Stimulated activated CD4-positive, alpha-beta T cell treated with anti-CD3 and anti-CD28 coated beads, Interleukin-15, amount 100 ng/mL, for 48 hours (primary cell): ENCODE measurements around the gene PTPN1.
"Not testable (repeated sequence)": the region's sequence is repeated elsewhere in the genome, so short reads cannot be mapped to it uniquely, and the experiment has no call there.

ENCODE experiments used
- DNase-seq, 2 donors: peaks; one replicate each; pipeline ENCODE4 v3.0.0-alpha.2; 2020; ENCODE audit warnings: low read depth in 2 of 2

Gene PTPN1

DNA sequence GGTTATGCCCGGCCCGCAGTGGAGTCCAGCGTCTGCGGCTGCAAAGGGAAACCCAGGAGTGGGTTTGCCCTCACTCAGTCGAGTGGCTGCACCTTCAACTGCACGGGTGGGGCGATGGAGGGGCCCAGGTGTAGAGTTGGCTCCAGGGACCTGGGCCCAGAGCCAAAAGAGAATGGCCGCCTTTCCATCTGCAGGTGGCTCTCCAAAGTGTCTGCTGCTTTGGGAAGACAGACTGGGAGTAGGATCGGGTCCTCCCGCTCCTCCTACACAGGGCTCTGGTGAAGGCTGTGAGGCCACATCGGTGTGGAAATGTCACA lies 80.1 kb downstream of the PTPN1 start:
- no peak for DNase-seq

DNA sequence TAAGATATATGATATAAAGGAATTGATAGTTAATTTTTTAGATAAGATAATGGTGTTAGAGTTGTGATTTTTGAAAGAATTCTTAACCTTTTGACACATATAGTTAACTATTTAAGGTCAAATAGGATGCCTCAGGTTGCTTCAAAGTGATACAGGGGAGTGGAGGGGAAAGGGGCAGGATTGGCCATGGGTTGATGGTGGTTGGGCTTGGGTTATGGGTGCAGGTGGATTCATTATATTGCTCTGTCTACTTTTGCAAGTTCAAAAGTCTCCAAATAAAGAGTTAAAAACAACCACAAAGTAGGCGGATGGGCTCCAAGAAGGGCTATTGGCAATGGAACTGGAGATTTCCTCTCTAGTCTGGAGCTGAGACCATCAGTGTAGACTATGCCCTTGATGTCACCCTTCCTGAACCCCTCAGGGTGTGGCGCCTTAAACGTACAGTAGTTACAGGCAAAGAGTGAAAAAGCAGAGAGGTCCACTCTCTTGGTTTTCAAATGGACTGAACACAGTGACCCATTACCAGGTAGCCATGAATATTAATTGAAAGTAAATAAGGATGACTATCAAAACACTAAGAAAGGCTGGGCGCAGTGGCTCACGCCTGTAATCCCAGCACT lies 81.2 kb downstream of the PTPN1 start:
- DNase-seq: no peak

DNA sequence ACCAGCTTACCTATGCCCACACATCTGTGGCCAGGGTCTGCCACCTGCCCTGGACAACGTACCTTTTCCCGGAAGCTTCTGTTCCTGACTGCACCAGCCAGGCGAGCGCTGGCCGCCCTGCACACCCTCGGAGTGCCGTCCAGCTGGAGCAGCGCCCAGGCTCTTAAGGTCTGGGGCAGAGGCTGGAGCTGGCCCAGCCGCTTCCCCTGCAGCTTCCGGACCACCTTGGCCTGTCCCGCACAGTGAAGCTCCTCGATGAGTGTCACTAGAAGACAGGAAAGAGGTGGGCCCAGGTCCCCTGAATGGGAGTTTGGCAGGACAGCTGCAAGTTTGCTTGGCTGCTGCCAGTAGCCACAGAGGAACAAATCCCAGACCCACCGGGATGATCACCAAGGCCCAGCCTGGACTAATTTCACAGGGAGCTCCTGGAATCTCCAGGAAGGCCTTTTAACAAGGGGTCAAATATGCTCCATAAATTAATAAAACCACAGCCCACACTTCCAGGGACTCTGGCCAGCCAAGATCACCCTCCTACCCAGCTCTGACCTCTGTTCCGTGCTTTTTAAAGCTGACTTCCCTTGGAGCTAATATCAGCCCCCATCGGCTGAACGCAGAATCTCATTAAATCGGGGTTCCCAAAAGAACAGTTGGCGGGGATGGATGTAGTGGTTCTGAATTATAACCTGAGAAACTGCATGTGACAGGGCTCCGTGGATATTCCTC lies 82.3 kb downstream of the PTPN1 start:
- DNase-seq: no peak

DNA sequence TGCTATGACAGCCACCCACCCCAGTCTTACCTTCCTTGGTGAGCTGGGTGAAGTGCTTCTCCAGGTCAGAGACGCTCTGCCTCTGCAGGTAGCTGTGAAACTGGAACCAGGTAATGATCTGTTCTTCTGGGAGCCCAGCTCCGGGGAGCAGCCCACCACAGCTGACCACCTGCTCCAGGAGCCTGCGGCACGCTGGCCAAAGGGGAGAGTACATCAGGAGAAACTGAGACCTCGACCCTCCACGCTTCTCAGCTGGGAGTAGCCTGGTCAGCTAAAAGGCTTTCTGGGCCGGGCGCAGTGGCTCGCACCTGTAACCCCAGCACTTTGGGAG lies 82.8 kb downstream of the PTPN1 start:
- DNase-seq: no peak

DNA sequence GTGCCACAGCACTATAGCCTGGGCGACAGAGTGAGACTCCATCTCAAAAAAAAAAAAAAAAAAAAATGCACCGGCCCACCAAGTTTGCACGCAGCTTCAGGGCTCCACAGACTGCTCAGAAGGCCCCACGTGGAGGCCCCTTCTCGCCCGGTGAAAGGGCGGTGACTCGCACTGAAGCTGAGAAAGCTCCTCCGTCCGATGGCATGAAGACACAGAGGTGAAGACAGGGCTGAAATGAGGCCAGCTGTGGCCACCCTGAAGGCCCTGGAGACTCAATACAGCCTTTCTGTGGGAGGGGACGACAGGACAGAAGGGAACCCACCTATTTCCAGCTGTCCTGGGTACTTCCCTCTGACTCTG lies 84.0 kb downstream of the PTPN1 start:
- DNase-seq: no peak

DNA sequence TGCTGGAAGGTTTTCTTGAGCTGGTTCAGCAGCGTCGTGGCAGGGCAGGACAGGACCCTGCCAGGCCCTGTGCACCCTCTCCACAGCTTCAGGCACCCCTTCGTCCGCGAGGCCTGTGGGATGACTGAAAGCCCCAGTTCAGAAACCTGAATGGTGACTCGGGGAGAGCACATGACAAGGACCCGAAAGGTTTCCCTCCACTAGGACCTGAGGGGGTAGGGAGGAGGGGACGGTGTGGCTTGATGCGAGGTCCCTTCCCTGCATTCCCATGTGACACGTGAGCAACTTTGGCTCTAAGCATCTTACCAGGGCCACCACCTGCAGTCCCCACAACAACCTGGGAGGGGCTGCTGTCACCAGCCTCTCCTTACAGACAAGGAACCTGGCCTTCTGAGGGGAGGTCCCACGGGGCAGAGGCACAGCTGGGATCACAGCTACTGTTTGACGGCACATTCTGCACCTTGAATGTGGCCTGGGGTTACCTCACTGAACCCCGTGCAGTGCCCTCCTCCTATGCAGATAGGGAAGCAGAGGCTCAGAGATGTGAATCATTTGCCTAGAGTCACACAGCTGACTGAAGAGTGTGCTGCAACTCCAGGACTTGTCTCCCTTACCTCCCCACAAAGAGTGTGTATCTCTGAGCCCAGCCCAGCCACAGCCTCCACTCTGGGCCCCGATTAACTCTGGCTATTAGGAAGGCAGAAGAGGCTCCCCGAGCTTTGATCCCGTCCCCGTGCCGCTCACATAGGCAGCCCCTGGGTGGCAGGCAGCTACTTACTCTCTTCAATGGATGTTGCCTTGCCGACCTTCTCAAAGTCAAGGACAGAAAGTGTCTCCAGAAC lies 84.6 kb downstream of the PTPN1 start:
- DNase-seq: no peak

DNA sequence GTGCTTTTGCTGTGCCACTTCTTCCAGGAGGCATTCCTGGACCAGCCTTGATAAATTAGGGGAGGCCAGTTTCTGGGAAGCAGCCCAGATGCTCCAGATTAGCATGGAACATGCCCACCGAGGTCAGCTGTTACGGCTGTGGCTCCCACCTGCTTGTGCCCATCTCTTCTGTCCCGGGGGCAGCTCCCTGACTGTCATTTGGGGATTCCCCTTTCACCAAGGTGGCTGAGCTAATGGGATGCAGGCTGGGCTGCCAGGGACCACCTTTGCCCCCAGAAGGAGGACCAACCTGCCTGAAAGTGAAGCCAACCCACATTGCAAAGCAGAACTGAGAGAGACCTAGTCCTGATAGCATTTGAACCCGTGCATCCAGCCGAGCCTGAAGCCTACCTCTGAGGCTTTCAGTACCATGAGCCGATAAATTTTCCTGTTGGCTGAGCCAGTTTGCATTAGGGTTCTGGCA lies 85.3 kb downstream of the PTPN1 start:
- no peak for DNase-seq

DNA sequence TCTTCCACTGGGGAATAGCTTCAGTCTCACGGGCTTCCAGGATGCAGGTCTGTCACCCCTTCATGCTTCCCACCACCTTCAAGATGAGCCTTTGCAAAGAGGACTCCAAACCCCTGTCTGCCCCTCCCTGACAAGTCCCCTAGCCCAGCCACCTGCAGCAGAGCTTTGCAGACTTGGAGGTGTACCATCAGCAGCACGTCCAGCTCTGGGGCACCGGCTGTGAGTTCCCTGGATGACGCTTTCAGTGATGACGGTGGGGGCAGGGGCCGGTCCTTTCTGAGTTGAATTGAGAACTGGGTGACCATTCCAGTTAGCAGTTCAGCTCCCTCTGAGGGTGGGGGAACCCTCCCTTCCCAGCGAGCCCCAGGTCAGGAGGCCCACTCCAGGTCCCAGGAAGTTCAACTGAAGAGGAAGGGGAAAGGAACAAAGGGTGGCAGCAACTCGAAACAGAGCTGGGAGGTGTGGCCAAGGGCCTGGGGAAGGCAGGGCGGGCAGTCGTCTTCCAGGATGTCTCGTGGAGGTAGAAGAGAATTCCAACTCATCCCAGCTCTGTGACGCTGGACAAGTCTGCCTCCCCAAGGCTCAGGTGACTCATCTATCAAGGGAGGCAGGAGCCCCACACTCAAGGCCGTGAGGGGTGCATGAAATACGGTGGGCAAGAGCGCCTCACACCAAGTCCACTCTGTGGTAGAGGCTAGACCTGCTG lies 86.0 kb downstream of the PTPN1 start:
- DNase-seq: no peak

DNA sequence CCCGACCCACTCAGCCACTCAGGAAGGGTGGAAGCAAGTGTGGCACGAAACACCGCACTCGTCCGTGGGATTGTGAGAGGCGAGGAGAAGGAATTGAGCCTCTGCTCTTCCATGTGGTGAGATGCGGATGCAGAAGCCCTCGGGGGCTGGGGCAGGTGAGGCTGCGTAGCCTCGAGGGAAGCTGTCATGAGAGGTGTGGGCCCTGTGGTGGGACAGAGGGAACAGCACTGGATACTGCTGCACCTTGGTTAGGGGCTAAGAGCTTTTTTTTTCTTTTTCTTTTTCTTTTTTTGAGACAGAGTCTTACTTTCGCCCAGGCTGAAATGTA lies 86.5 kb downstream of the PTPN1 start:
- no peak for DNase-seq

DNA sequence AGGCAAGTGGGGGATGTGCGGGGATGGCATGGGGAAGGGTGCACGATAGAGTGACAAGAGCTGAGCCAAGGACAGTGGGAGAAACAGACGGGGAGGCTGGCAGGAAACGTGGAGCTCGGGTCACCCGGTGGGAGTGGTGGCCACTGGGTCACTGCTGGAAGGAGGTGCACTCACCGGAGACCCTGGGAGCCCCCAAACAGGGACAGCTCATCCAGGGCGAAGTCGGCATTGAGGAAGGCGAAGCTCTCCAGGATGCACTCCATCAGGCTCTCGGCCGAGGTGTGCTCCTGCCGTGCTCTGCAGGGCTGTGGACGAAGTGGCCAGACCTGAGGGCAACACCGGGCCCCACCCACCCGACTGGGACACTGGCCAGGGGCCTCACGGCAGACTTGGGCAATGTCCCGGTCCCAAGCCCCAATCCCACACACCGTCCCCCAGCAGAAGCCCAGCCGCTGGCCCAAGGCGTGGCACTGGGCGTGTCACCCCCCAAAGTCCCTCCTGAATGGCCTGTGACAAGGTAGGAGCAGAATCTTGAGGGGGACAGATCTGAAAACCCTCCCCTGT lies 87.3 kb downstream of the PTPN1 start:
- DNase-seq: no peak

DNA sequence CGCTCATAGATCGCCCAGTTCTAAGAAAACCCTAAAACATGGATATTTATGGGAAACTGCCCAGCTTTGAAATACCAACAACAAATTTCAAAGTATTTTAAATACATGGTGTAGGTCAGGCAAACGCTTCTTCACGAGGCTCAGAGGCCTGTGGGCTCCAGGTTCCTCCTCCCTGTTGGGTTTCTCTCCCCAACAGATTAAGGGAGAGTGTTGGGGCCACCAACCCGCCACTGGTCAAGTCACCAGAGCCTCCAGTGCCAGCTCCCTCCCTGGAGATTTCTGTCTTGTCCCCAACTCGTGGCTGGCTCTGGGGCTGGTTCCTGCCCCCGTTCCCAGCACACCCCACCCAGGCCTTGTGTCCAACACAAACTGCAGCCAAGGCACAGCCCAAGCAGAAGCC lies 87.9 kb downstream of the PTPN1 start:
- DNase-seq: no peak

DNA sequence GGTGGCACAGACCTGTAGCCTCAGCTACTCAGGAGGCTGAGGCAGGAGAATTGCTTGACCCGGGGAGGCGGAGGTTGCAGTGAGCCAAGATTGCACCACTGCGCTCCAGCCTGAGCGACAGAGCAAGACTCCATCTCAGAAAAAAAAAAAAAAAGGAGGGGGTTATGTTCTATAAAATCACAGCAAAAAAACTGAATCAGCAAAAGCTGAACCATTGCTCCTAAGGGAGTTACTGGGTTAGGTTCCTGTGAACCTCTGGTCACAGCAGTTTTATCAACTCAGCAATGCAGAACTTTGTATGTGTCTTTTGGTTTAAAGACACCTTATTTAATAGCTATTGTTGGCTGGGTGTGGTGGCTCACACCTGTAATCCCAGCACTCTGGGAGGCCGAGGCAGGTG lies 88.6 kb downstream of the PTPN1 start:
- not testable (repeated sequence) for DNase-seq

DNA sequence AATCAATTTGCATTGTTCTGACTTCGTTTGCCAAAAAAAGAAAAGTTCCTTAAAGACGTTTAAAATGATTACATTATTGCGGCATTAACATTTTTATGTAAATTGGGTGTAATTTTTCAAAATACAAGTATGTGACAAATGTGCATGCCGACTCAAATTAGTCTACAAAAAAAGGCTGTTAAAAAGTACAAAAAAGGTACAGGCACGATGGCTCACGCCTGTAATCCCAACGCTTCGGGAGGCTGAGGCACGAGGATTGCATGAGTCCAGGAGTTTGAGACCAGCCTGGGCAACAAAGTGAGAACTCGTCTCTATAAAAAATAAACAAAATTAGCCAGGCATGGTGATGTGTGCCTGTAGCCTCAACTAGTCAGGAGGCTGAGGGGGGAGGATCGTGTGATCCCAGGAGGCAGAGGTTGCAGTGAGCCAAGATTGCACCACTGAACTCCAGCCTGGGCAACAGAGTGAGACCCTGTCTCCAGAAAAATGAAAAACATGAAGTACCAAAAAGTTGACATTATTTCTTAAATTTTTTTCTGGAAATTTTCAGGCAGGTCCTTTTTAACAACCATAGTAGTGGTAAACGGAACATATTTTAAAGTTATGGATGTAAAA lies 90.2 kb downstream of the PTPN1 start:
- DNase-seq: no peak

DNA sequence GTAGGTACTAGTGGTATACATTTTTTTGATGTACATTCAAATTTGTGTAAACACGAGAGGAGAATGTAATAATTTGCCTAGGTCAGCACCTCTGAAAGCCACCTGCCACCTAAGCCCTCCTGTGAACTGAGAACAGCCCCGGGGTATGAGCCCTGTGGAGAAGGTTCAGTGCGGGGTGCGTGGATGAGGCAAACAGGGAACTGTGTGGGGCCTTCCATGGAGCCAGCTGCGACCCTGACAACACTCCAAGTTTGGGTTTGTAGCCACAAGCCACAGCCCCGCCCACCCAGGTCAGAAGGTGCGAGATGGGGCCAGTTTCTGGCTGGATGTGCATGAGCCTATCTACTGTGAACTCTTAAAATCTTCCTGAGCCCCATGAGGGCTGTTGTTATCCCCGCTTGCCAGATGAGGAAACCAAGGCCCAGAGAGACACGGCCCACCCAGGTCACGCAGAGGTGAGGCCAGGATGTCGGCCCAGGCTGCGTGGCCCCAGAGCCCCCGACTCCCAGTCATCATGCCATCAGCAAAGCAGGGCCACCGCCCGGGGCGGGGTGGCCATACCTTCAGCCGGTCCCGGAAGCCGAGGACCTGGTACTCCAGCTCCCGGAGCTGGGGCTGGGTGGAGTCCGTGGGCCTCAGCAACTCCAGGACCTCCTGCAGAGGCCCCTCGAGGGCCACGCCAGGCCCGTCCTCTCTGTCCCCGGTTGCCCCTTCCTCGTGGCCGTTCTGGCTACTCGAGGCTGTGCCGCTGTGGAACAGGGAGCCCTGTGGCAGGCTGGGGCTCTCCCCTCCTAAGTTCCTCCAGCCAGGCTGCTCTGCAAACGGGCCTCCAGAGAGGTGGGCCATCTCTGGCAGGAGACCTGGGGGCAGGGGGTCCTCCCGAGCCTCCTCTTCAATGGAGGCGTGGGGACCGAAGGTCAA lies 91.6 kb downstream of the PTPN1 start:
- DNase-seq: no peak

DNA sequence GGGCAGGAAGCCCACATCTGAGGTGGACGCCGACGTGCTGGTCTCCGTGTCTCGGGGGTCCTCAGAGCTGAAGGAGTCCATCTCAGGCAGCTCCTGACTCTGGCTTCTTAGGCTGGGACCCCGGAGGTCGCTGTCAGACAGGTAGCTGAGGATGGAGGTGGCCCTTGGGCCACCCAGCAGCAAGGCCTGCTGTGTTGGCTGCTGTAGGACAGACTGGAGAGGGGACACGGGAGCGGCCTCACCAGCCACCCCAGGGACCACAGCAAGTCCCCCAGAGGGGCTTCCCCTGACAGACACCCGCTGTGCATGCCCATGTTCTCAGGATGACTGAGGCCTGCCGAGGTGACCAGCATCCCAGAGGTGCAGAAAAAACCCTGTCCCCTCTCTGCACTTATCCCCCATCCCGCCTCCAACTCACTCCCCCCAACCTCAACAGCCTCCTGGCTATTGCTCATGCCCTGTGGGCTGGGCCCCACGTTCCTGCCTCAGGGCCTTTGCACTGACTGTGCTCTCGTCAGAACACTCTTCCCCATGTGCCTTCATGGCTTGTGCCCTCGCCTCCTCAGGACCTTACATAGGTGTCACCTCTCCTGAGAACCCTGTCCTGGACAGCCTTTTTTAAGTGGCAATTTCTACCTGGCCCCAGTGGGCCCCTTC lies 92.4 kb downstream of the PTPN1 start:
- no peak for DNase-seq

DNA sequence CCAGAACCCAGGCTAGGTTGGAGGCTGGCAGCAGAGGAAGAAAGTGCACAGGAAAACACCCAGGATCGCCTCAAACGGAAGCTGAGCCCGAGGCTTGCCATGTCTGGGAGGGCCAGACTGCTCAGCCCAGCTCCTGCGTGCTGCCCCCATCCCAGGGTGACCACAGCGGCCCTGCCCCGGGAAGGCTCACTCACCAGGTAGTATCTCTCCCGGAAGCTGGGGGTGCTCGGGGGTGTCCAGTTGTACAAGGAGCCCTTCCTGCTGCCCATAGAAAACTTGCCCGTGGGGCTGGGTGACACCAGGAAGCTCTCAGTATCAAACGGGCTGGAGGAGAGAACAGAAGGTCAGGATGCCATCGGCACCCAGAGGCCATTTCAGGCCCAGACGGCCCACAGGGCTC lies 94.3 kb downstream of the PTPN1 start:
- no peak for DNase-seq

DNA sequence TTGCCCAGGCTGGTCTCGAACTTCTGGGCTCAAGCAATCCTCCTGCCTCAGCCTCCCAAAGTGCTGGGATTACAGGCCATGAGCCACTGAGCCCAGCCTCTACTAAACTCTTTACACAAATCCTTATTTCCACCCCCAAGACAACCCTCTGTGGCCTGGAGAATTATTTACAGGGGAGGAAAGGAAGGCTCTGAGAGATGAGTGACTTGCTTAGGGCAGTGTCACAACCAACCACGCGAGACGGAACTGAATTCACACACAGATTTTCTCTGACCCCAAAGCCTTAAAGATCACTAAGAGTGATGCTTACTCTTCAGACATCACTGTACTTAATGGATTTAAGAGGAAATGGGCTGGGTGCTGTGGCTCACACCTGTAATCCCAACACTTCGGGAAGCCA lies 95.0 kb downstream of the PTPN1 start:
- no peak for DNase-seq

DNA sequence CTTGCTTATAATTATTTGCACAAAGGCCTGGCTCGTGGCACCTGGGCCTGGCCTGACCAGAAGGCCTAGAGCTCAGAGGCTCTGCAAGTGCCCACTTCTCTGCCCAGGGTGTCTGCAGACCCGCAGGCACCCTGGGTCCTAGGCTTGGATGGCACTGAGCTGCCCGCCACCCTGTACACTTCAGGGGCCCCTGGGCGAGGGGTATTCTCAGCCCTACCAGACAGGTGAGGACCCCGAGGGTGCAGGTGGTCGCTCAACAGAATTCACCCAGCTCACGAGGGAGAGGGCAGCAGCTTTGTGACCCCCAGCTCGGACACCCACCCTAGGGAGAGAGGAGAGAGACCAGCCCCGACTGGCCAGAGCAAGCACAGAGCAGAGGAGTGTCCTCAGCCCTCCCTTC lies 97.3 kb downstream of the PTPN1 start:
- DNase-seq: no peak

DNA sequence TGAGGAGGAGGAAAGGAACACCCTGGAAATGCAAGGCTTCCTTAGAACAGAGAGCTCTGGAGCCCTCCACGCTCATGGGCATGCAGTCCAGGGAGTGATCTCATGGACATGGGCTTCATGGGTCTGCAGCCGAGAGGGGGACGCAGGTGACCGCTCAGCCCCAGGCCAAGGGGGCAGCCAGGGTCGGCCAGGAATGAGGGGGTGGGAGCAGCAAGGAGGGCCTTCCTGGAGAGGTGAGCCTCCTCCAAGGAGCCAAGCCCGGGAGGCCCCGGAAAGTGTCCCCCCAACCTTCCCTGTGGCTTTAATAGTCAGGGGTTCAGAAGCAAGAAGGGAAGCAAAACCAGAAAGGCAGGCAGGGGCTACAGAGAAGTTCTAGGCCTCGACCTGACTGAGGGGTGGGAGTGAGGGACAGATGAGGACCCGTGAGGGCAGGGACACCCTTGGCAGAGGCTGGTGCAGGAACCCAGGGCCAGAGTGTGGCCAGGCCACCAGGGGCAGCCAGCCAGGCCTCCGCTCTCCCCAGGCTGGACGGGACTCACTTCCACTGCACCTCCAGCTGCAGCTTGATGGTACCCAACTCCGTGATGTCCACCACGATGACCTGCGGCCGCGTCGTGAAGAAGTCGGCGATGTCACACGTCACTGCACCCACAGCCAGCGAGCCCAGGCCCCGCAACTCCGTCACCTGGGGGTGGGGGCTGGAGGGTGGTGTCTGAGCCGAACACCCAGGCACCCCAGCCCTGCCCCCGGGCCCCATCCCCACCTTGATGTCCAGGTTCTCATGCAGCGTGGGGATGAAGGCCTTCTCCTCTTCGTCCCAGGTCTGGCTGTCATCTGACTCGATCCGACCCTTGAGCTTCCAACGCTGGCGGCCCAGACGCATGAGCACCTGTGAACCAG lies 97.9 kb downstream of the PTPN1 start:
- DNase-seq: no peak
